GM19025 (cell line): ENCODE data around the gene PURB.
"Not testable (repeated sequence)": the region's sequence is repeated elsewhere in the genome, so short reads cannot be mapped to it uniquely, and the experiment has no call there.

ENCODE experiments used
- ATAC-seq: cut with Tn5 transposase; IDR thresholded peaks from one replicate; pipeline ENCODE4 v1.9.1; 2021; ENCODE audit warnings: mild to moderate bottlenecking, low read depth, moderate library complexity; ENCODE audit not compliant: unreplicated experiment

The PURB gene

DNA sequence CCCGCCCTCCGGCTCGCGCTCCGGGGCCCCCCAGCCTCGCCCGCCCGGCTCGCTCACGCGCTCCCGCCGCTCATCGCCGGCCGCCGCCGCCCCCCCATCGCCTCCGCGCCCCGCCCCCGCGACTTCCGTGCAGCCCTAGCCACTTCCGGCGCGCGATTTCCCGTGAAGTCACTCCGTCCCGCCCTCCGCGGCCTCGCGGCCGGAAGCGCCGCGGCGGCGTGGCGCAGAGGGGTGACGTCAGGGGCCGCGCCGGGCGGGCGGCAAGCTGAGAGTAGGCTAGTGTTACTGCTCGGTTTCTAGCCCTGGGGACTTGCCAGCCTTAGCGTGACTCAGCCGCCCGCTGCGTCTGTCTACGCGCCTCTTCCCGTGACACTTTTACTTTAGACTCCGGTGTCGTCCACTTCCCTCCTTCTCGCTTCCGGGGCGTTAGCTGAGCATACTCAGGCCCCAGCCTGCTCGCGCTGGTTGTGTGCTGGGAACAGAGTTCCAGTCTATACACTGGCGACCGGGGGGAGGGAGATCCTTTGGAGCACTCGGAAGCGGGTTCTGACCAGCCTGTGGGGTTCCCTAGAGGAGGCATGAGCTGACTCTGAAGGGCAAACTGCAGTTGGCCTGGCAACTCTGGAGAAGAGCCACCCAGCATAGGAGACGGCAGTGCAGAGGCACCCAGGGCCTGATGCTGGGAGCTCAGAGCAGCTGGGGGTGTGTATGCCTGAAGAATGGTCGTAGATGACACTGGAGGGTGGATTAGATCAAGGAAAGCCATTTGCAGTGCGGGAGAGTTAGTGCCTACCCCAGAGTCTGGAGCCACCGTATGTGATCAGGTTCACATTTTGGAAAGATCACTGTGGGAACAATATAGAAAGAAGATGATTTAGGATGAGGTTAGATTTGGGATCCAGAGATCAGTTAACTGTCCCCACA lies at the start of gene PURB:
Gene PURB, minus strand, starts transcription at position 137 of the 924 bp plus-strand sequence. CDS start 182 bp downstream, outside the sequence.
- peak; percentile 84 for ATAC-seq

DNA sequence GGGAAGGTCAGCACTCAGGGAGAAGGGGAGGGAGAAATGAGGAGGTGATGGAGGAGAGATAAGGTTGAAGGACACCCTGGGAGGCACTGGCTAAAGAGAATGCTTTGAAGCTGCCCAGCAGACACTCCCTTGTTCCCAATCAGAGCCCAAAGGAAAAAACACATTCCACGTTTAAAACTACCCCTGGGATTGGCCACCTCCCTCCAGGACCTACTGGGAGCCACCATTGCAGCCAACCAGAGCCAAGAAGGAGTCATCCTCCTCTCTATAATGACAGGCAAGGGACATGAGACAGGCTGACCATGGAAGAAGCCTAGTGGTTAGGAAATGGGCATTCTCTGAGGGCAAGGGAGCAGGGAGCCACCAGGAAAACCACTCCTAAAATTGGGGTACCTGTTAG lies 49.7 kb upstream of the PURB start:
- no peak for ATAC-seq

DNA sequence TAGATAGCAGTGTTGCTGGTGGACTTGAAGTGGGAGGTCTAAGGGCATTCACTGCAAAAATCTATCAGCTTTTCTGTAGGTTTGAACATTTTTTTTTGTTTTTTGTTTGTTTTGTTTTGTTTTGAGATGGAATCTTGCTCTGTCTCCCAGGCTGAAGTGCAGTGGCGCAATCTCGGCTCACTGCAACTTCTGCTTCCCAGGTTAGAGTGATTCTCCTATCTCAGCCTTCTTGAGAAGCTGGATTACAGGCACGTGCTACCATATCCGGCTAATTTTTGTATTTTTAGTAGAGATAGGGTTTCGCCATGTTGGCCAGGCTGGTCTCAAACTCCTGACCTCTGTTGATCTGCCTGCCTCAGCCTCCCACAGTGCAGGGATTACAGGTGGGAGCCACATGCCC lies 49.2 kb upstream of the PURB start:
- not testable (repeated sequence) for ATAC-seq

DNA sequence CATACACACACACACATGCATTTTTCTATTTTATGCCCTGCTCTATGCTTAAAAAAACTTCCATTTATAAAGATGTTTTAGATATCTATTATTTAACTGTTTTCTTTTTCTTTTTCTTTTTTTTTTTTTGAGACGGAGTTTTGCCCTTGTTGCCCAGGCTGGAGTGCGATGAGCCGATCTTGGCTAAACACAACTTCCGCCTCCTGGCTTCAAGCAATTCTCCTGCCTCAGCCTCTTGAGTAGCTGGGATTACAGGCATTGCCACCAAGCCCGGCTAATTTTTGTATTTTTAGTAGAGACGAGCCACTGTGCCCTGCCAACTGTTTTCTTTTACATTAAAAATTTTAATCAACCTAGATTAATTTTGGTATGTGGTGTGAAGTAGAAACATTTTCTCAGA lies 45.6 kb upstream of the PURB start:
- ATAC-seq = no peak

DNA sequence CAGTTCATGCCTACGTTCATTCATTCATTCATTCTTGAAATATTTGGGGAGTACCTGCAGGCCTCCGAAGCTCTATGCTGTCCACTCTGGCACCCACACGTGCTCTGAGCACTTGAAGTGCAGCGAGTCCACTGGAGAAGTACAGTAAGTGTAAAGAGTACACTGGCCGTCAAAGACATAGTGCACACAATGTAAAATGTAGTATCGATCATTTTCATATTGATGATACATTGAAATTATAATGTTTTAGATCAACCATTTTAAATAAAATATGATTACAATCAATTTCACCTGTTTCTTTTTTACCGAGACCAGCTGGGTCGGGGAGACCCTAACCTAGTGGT lies 37.0 kb upstream of the PURB start:
- ATAC-seq = no peak

DNA sequence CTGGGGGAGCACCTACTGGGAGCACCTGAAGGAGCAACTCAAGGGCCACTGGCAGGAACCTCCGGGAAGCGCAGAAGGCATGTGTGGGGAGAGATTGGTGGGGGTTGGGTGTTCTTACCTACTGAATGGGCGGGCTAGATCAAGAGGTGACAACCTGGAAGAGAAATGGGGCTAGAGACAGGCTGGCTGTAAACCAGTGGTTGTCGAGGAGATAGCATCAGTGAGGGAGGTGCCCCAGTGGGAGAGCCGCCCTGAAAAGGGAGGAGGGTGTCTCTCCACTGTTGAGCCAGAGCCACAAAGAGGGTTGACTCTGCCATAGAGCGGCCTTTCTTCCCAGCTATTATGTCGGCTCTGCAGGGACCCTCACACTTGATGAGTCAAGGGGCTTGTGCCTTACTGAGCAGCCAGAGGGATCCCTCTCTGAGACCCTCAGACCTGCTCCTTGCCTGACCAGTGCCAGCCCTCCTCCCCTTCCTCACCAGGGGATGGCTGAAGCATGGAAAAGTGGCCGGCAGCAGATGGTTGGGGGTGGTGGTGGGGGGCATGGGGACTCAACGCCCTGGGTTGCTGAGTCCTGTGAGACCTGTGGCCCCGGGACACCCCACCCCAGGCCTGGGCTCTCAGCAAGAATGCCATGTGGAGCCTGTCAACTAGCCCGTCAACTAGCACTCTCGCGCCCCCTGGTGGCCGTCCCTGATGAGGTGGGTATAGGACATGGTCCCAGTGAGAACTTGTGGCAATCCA lies 36.4 kb upstream of the PURB start:
- ATAC-seq = no peak

DNA sequence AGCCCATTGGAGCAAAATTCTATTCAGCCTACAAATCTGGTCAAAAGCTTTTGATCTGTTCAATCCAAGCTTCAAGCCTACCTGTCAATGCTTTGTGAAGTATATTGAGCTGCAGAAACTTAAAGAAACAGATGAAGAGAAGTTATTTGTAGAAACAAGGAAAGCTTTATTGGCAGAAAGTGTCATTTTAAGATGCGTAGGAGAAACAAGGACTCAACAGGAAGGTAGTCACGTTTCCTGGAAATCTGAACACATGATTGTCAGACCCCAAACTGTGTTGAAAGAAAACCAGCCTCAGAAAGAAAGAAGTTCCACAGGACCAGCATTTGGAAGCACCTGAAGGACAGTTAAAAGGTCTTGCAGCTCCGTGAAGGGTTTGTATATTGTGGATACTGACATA lies 34.8 kb upstream of the PURB start:
- no peak for ATAC-seq

DNA sequence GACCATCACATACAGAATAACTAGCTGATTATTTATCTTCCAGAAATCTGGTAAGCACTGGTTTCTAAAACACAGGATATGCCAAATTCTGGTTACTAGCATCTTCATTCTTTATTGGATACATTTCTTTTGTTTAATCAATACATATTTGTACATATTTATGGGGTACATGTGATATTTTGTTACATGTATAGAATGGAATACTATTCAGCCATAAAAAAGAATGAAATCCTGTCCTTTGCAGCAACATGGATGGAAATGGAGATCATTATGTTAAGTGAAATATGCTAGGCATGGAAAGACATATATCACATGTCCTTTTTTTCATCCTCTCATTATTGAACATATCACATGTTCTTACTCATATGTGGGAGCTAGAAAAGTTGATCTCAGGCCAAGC lies 32.7 kb upstream of the PURB start:
- no peak for ATAC-seq

DNA sequence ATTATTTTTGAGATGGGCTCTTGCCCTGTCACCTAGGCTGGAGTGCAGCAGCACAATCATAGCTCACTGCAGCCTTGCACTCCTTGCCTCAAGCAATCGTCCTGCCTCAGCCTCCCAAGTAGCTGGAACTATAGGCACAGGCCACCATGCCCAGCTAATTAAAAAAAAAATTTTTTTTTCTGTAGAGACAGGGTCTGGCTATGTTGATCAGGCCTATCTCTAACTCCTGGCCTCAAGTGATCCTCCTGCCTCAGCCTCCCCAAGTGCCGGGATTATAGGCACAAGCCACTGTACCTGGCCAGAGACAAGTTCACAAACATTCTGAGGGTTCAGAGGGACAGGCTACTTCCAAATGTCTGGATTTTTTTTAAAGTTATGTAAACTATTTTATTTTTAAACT lies 32.1 kb upstream of the PURB start:
- ATAC-seq = no peak

DNA sequence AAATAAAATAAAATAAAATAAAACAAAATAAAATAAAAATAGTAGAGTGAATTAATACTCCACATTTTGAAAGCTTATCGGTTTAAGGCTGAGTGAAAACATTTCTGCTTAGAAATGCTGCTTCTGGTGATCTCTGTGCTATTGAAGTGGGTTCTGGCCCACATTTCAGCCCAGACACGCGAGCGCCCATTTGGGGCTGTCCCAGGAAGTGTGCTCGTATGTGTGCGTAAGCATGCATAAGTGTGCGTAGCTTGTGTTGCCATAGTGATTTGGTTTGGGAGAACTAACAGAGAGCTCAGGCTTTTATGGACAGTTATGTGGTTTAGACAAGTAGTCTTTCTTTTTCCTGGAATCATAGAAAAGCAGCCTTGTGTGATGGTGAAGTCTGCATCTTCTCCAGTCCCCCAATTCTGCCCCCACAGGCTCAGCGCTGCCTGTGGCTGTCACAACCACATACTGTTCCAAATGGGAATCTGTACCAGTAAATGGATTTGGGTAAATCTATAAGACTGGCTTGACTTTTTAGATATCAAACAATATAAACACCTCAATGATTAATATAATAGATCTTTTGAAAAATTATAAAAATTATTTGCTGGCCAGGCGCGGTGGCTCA lies 29.8 kb upstream of the PURB start:
- no peak for ATAC-seq

DNA sequence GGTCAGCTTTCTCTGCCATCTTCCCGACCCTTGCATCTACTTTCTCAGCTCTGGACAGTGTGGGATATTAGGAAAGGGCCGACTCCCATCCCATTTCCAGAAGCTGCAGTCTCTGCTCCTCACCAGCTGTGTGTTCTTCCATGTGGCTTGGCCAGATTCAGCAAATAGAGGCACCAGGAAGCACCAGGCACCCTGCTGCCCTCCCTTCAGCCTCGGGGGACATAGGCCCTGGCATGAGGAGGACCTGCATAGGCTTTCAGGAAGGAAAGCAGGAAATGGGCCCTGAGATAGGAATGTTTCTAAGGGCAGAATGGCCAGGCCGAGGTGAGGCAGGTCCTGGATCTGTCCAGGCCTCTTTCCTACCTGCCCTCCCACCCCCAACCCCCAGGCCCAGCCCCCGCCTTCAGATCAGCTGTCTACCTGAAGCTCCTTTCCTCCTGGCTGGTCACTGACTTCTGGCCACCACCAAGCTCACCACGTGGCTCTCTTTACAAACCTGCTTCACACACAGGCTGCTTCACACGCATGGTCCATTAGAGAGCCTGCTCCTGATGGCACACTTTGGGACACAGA lies 27.5 kb upstream of the PURB start:
- ATAC-seq = no peak

DNA sequence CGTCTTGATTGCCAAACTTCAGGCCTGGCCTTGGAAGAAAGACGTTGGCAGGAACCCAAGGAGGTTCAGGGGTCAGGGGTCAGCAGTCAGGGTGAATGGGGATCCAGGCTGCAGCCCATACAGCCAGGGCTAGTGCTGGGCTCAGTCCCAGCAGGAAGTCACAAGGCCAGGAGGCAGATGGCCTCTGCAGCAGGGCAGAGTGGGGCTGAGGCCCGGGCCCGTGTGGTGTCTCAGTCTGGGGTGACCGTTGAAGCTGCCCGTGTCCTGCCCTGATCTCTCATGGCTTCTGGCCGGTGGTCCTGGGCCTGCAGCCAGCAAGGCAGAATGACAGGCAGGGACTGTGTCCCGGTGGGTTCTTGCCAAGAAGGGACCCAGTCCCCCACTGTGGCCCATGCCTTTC lies 26.6 kb upstream of the PURB start:
- ATAC-seq = no peak

DNA sequence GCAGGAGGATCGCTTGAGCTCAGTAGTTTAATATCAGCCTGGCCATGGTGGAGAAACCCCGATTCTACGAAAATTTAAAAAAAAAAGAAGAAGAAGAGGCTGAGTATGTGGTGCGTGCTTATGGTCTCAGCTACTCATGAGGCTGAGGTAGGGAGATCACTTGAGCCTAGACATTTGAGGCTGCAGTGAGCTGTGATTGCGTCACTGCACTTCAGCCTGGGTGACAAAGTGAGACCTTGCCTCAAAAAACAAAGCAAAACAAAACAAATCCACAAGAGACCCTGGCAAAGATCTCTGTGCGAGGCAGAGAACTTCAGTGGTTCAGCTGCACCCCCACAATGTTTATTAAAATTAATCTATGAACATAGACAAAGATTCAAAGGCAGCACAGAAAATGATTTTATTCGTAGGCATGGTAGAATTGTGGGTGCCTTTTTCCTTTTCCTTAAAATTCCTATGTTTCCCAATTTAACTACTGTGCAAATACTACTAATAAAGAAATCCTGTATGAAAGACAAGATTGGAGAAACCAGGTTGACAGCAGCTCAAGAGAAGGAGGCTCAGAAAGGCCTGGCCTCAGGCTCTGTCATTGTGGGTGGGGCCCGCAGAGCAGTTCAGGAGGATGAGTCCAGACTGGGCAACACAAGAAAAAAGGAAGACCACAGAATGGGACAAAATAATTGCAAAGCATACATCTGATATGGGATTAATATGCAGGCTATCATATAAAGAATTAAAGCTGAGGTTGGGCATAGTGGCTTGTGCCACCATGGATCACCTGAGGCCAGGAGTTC lies 24.5 kb upstream of the PURB start:
- no peak for ATAC-seq

DNA sequence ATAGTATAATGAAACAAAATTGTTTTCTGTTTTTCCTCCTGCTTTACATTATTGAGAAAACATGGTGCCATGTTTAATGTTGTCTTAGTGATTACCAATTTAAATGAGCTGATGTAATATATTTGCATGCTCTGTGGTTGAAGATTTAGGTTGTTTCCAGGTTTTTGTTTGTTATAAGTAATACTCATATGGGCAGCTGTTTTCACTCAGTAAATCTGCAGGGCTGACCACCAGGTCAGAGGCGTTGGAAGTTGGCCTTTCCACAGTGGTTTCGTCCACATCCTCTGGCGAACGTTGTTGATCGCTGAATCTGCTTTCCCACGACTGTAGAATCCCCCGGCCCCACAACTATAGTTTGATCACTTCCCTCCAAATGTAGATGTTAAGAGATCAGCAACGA lies 21.6 kb upstream of the PURB start:
- no peak for ATAC-seq

DNA sequence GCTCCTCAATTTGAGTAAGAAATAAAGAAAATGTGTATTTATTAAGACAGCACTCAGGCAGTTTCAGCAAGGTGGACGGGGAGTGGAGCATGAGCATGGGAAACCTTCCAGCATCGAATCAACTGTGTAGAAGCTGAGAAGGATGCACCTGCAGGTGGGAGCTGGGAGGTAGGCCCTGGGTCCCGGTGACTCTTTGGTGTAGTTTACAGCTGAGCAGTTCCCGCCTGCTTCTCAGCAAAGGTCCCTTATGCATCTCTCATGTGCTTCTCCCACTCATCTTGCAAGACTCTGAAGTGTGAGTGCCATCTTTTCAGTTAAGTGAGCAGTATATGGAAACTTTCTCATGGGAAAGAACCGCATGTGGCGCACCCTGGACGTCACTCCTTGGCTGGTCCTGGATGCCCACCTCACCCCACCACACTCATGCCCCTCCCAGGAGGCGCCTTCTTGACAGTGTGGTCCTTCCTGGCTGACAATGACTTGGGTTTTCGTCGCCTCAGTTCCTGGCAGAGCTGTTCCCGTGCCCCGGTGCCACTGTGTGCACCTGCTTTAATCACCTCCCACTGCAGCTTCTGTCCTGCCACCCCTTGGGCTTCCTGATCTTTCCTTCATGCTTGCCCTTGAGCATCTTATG lies 19.8 kb upstream of the PURB start:
- no peak for ATAC-seq

DNA sequence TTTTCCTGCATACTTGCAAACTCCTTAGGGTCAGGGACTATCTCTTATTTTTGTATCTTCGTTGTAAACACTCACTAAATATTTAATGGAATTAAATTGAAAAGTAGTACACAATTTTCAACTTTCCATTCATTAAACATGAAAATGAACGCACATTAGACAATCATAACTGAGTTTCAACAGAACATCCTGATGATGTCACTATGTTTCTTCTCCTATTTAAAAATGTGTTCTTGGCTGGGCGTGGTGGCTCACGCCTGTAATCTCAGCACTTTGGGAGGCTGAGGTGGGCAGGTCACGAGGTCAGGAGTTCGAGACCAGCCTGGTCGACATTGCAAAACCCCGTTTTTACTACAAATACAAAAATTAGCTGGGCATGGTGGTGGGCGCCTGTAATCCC lies 14.1 kb upstream of the PURB start:
- no peak for ATAC-seq

DNA sequence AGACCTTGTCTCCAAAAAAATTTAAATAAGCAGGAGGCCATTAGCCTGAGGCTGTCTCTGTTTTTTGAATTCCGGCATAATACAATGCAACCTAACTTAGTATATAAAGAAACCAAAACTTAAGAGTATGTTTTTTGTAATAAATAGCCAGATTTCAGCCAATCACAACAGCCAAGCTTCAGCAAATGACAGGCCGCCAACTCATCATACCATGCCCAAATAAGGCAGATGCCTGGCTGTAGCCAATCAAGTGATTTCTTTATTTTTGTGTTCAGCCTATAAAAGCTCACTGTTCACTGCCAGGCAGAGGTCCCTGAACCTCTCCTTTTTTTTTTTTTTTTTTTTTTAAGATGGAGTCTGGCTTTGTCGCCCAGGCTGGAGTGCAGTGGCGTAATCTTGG lies 12.7 kb upstream of the PURB start:
- ATAC-seq = no peak

DNA sequence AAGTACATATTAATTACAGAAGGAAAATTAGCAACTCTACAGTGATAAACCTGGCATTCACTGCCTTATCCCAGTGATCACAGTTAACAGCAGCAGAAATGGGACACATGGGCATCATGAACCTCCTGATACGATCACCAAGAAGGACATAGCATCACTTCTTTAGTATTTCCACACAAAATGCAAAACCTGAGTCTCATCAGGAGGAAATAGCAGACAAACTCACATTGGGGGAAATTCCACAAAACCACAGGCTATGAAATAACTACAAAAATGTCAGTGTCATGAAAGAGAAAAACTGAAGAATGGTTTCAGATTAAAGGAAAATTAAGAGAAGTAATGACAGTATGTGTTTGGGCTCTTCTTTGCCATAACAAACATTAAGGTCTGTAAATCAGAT lies 12.0 kb upstream of the PURB start:
- no peak for ATAC-seq

DNA sequence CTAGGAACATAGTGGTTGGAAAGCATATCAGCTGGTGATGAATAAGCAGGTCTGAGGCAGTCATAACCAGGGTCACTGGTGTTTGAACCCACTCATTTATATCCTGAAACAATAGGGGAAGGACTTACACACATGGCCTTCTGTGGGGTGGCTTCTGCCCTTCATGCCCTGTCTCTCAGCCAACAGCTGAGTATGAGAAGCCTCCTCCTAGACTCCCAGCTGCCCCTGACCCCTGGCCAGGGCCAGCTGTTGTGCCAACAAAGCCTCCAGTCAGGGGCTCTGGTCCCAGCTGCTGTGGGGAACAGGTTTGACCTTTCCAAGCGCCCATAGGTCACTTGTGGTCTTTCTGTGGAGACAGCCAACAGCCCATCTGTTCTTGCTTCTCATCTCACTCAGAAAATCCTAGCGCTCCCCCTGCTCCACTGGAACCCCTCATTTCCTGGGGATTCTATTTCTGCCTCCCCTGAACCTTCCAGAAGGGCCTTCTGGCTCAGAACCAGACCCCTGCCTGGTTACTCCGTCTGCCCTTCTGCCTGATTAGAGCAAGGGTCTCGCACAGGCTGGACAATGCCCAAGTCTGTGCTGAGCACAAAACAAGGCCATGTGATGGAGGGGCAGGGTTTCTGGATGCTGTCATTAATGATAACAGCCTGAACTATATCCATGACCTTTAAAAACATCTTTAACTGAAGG lies 9.7 kb upstream of the PURB start:
- ATAC-seq = no peak
